Stimulated activated naive CD4-positive, alpha-beta T cell treated with Interleukin-2 at 50 U/mL for 16 hours (primary cell): ENCODE measurements around the gene SNAPIN.
A peak's percentile ranks its signal among the peaks of the same experiment; 100 is the strongest.
"Not testable (repeated sequence)": the region's sequence is repeated elsewhere in the genome, so short reads cannot be mapped to it uniquely, and the experiment has no call there.

ENCODE experiments used
- DNase-seq: peaks from one replicate; lab custom pipeline; 2025; lab: John Stamatoyannopoulos, UW

Gene SNAPIN

GRCh38 chr1:153626904-153627714 is 31.4 kb upstream of the SNAPIN start, which contains the start of gene S100A13:
Gene S100A13, minus strand, starts transcription at chr1:153627505. Its CDS starts 1,033 bp downstream, at chr1:153626472.
- DNase-seq, result no peak

DNA sequence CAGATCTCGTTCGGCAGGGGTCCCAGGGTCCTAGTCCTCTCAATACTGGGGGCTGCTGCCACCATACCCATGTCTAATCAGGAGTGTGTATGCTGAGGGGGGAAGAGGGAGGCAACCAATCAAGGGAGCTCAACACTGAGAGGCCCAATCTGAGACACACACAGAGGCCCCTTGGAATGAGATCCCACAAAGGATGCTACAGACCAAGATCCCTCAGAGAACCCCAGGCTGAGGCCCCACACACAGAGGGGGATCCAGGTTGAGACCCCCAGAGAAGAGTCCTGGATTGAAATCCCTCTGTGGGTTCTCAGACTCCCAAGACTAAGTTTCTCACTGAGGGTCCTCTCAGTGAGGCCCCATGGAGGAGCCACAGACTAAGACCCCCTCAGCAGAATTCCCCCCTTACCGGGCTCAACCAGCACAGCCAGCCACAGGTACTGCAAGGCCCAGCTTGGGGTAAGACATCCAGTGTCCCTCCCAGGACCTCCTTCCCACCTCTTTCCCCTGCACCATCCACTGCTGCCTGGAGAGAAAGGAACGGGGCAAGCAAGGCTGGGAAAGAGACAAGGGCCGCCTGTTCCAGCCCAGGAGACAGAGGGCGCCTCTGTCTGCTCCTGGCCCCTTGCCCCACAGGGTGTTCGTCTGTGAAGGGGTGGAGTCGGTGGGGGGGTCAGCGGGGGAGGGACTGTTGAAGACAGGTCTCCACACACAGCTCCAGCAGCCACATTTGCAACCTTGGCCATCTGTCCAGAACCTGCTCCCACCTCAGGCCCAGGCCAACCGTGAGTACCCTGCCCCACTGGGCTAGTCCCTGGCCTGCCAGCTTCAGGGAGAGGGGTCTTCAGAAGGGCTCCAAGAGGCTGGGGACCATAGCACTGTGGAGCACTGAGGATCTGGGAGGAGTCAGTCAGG is 30.5 kb upstream of the SNAPIN start, which contains the start of gene S100A1:
S100A1 (plus strand) TSS at position 720 of the 912 bp plus-strand sequence. CDS start 2,088 bp downstream, outside the sequence.
- no peak for DNase-seq

DNA sequence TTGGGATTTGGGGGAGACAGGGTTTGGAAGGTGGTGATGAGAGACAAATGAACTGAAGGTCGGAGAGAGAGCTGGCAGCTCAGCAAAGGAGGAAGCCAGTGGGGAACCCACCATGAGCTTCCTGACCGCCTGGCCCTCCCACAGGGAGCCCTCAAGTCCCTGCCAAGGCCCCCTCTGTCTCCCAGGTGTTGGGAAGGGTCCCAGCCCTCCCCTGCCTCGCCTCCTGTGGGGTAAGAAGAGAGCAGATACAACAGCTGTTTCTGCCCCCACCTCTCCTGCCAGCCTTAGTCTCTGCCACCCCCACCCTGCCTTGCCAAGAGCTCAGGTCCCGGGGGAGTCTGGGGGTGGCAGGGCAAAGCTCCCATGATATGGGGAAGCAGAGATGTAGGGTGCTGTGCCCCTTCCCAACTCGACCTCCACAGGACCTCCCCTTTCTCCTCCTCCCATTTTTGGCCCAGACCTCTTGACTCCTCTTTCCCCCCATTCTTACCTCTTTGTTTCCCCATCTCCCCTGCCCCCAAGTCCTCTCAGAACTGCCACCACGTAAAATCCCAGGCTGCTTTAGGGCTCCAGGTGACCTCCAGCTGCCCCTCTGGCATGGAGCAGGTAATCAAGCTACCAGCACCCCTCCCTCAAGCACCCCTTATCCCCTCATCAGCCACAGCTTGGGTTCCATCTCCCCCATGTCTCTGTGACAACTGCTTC is 29.7 kb upstream of the SNAPIN start:
- DNase-seq, result no peak

- DNase-seq, result no peak
These were observed 29.2 kb upstream of the SNAPIN start for GRCh38 chr1:153629343-153629665.

- DNase-seq, result no peak
These were observed 28.5 kb upstream of the SNAPIN start for GRCh38 chr1:153629971-153630370.

DNA sequence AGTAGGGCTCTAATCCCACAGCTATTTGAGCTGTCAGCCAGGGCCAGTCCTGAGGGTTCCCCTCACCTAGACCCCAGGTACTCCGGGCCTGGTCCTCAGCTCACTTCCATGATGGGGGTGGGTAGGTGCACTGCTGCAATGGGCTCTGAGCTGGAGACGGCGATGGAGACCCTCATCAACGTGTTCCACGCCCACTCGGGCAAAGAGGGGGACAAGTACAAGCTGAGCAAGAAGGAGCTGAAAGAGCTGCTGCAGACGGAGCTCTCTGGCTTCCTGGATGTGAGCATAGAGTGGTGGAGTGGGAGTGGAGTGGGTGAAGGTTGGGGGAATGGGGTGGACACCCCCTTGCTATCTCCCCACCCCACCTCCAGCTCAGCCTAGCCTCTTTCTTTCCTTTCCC is 28.1 kb upstream of the SNAPIN start:
- no peak for DNase-seq

DNA sequence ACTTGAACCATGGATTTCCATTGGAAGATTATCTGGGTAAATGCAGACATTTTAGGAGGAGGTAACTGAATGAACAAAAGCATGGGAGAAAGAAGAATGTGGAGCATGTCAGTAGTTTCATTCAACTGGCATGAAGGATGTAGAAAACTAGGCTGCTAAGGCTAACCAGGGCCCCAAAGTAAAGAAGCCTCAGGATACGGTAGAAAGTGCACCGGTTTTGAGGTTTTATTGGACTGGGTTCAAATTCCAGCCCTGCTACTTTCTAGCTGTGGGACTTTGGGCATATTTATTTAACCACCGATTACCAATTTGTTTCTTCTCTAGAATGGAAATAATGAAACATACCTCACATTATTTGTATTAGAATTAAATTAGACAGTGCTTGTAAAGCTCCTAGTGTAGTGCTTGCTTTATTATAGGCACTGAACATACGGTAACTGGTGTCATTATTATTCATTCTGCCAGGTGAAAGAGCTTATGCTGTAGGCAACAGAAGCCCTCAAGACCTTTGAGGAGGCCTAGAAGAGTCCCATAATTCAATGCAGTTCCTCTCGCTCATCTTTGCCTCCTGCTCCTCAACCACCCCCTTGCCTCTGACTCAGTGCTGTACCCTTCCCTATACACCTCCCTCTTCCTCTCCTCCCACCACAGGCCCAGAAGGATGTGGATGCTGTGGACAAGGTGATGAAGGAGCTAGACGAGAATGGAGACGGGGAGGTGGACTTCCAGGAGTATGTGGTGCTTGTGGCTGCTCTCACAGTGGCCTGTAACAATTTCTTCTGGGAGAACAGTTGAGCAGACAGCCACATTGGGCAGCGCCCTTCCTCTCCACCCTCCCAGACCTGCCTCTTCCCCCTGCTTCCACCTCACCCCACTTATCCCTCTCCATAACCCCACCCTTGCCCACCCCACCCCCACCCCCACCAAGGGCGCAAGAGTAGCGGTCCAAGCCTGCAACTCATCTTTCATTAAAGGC is 27.2 kb upstream of the SNAPIN start:
- DNase-seq, result no peak

GRCh38 chr1:153633161-153633753 is 25.2 kb upstream of the SNAPIN start:
- no peak for DNase-seq

DNA sequence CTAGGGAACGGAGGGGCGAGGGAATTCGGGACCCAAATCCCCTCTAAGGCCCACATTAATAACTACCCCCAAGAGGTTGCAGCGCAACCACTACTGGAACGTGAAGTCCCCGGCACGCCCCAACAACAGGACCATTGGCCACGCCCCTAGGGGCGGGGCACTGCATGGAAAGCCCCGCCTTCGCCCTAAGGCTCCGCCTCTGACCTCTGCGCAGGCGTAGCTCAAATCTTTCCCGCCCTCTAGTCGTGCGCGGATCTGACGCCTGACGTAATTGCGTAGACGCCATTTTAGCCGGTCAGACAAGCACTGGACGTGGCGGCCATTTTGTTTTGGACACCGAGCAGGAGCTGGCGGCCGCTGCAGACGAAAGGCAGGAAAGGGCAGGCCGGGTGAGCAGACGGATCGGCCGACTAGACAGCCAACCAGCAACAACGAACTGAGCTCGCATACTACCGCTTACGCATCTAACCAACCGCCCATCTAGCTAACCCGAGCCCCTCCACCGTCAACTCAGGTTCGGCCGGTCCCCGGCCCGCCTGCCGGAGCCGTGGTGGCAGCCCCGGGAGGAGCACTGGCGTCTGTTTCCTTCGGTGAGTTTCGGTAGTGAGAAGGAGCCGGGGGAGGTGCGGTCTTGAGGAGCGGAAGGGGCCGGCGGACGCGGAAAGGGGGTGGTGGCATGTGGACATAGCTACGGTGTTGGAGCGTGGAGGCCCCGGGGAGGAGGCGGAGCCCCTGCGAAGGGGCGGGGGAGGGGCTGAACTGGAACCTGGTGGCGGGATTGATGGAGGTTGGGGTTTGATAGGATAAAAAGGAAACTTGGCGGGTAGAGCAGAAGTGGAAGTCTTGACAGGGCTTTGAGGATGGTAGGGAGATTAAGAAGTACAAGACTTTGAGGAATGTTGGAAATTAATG is 24.5 kb upstream of the SNAPIN start, which contains the start of gene CHTOP:
CHTOP (plus strand) TSS at position 313 of the 912 bp plus-strand sequence. CDS start 2,523 bp downstream, outside the sequence.
- DNase-seq, result peak; percentile 92

GRCh38 chr1:153635872-153636271 is 22.6 kb upstream of the SNAPIN start:
- no peak for DNase-seq

DNA sequence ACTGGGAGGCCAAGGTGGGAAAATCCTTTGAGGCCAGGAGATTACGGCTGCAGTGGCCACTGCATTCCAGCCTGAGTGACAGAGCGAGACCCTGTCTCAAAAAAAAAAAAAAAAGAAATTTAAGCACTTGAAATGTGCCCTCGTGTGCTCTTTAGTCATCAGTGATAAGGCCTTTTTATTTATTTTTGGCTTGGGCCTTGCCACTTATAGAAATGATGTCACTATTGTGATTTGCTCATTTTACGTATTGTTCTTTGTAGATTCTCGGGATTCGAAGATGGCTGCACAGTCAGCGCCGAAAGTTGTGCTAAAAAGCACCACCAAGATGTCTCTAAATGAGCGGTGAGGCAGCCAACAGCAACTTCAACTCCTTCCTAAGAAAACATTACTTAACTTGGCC is 22.2 kb upstream of the SNAPIN start:
- DNase-seq, result no peak

GRCh38 chr1:153638261-153638660 is 20.2 kb upstream of the SNAPIN start:
- DNase-seq, result no peak

- no peak for DNase-seq
These were observed 19.2 kb upstream of the SNAPIN start for GRCh38 chr1:153639280-153639679.

DNA sequence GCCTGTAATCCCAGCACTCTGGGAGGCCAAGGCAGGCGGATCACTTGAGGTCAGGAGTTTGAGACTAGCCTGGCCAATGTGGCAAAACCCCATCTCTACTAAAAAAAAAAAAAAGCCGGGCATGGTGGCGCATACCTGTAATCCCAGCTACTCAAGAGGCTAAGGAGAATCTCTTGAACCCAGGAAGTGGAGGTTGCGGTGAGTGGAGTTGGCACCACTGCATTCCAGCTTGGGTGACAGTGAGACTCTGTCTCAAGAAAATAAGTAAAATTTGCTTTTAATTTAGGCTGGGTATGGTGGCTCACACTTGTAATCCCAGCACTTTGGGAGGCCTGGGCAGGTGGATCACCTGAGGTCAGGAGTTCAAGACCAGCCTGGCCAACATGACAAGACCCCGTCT is 18.3 kb upstream of the SNAPIN start:
- DNase-seq, result not testable (repeated sequence)

GRCh38 chr1:153640861-153641260 is 17.6 kb upstream of the SNAPIN start:
- no peak for DNase-seq

- DNase-seq, result no peak
These were observed 16.3 kb upstream of the SNAPIN start for GRCh38 chr1:153642161-153642560.

- no peak for DNase-seq
These were observed 15.4 kb upstream of the SNAPIN start for GRCh38 chr1:153643100-153643499.

GRCh38 chr1:153643816-153644215 is 14.7 kb upstream of the SNAPIN start:
- DNase-seq, result no peak

DNA sequence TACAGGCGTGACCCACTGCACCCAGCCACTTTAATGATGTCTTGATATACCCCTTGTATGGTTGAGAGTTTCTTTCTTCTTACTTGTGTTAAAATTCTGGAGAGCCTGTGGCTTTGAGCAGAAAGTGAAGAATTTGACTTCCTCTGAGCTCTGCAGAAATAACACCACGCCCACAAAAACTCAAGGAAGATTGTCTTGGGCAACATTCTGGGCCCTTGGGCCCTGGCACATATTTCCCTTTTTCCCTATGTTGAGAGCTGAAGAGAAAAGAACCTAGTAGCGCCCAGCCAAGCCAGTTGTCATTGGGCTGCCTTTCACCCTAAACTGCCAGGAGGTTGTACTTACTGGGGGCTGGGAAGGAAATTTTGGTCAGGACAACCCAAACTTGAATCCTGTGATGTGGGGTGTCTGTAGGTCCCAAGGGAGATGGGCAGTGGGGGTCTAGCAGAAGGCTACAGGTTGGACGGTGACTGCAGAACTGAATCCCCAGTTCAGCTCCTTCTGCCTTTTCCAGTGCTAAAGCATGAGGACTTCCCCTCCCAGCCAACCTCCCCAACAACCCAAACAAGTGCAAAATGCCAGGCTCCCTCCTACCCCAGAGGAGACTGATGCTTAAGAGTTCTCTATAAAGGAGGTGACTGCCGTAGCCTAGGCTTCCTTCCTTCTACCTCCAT is 11.7 kb upstream of the SNAPIN start:
- DNase-seq, result no peak
